Activated T-helper 17 cell treated with anti-CD3 and anti-CD28 coated beads, Interleukin-2, amount 50 U/mL, for 72 hours (primary cell): ENCODE measurements around the gene TRIM65. TPM values are rescaled to one million over a fixed set of nuclear protein-coding genes. Genes with fewer than 3 reads are reported as not detected.
A peak's percentile ranks its signal among the peaks of the same experiment; 100 is the strongest.

Source experiments
- ATAC-seq: fragments of 150-1000 bp; cut with Tn5 transposase; replicated peaks from 2 replicates; pipeline ENCODE4 v1.10.0; 2021; ENCODE audit warnings: mild to moderate bottlenecking, moderate library complexity
- H3K27ac Mint-ChIP-seq: one replicate; pipeline ENCODE4 v1.8.0; 2022; ENCODE audit warnings: mixed read lengths
- H3K27me3 Mint-ChIP-seq: one replicate; pipeline ENCODE4 v1.8.0; 2022; ENCODE audit warnings: mixed read lengths
- H3K36me3 Mint-ChIP-seq: one replicate; pipeline ENCODE4 v1.8.0; 2022; ENCODE audit warnings: low read depth, mild to moderate bottlenecking, mixed read lengths
- H3K4me1 Mint-ChIP-seq: one replicate; pipeline ENCODE4 v1.8.0; 2022; ENCODE audit warnings: mixed read lengths
- H3K4me3 Mint-ChIP-seq: one replicate; pipeline ENCODE4 v1.8.0; 2022; ENCODE audit warnings: mild to moderate bottlenecking, mixed read lengths
- H3K9me3 Mint-ChIP-seq: one replicate; pipeline ENCODE4 v1.8.0; 2022; ENCODE audit warnings: mixed read lengths
- total RNA-seq, 2 donors: library from RNA; stranded (reverse); gene quantifications; one replicate each; pipeline ENCODE4 v1.2.3, GENCODE V29; 2022

TRIM65 gene
- total RNA-seq, 2 donors from 2014 or later: 20.3 to 33.9 TPM

DNA sequence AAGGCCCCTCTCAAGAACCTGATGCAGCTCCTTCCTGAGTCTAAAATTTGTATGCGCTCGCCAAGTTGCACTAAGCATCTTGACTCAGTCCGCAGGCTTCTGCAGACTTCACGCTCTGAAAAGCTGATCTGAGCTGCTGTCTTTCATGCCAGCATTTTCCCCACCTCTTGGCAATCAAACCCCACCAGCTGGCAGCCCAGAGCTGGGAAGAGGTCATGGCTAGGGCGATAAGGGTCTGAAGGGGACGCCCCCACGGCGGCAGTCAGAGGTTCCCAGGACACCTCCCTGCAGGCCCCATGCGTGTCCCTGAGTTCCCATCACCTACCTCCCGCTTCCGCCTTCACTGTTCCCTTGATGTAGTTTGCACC lies 47.5 kb downstream of the TRIM65 start:
- no peak overlapping the region for H3K4me3 Mint-ChIP-seq
- no peaks in the 10 kb centered on the region for H3K9me3 Mint-ChIP-seq
- no peak overlapping the region for H3K27ac Mint-ChIP-seq
- no peak for ATAC-seq
- H3K4me1 Mint-ChIP-seq: no peaks in the 10 kb centered on the region
- H3K27me3 Mint-ChIP-seq: no peaks in the 10 kb centered on the region
- H3K36me3 Mint-ChIP-seq: peaks cover 79% of the 10 kb centered on the region

DNA sequence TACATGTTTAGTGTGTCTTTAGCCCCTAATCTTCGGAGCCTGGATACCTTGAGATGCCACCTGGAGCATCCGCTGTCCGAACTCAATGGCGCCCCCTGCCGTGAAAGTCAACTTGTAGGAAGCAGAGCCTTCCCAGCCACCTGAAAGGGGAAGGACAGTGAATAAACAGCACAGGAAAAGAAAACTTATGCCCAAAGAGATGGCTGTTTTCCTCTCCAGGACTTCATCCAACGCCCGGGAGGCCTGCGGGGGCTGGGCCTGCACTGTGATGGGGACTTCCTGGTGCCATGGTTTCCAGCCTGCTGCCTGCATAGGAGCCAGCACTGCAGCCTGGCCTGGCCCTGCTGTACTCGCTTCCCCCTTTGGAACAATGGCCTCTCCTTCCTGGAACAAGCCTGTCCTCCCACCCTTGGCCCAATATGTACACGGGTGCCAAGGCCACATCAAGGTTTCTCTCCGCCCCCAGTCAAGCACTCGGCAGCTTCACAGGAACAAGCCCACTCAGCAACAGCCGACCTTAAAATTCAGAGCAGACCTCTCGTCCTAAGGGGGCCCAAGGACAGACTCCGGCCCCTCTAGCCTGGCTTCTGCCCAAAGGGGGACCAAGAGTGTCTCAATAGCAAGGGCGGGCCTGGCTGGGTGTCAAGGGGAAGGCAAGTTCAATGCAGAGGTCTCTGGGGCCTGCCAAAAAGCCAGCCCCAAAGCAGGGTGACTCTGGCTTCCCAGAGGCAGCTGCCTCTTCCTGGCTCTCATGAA lies 48.0 kb downstream of the TRIM65 start:
- no peaks in the 10 kb centered on the region for H3K4me1 Mint-ChIP-seq
- H3K4me3 Mint-ChIP-seq: no peak overlapping the region
- H3K27ac Mint-ChIP-seq: peak overlapping the region; percentile 43
- no peaks in the 10 kb centered on the region for H3K27me3 Mint-ChIP-seq
- no peak for ATAC-seq
- H3K36me3 Mint-ChIP-seq: peaks cover 85% of the 10 kb centered on the region
- no peaks in the 10 kb centered on the region for H3K9me3 Mint-ChIP-seq

DNA sequence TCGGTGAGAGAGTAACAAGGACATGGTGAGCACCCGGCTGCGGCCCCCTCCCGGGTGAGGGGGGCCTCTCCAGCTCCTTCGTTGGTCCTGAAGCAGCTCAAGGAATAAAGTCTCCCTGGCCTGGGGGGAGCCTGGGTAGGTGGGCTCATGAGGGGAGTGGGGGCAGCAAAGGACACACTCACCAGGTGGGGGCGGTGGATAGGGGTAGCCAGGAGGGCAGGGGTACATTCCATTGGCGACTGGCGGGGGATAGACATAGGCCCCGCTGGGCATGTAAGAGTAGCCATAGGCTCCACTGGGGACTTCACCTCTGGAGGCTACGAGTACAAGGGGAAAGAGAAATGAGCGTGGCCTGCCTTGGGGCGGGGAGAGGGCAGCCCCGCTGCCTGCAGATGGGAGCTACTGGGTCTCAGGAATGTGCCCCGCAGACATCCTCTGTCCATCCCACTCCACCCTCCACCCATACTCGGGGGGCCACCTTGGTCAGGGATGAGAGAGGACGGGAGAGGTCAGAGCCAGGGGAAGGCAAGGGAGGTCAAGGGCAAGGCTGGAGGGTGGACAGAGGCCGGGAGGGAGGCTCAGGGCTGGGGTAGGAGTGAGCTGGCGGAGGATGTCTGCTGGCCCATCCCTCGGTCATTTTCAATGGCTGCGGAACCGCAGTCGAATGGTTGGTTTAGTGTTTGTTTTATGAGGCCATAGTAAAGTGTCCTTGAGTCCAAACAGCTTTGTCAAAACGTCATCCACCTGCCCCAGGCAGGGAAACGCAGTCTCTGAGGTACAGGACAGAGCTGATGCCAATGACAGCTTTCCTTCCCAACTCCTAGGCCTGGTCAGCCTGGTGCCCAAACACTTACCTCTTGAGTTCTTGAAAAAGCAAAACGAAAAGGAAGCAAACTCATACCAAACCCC lies 48.9 kb downstream of the TRIM65 start:
- Mint-ChIP-seq H3K9me3 (no peaks in the 10 kb centered on the region), H3K4me3 (no peak overlapping the region), H3K36me3 (peaks cover 92% of the 10 kb centered on the region), H3K27me3 (no peaks in the 10 kb centered on the region), H3K4me1 (no peaks in the 10 kb centered on the region), H3K27ac (peak overlapping the region; percentile 43)
- ATAC-seq: no peak

DNA sequence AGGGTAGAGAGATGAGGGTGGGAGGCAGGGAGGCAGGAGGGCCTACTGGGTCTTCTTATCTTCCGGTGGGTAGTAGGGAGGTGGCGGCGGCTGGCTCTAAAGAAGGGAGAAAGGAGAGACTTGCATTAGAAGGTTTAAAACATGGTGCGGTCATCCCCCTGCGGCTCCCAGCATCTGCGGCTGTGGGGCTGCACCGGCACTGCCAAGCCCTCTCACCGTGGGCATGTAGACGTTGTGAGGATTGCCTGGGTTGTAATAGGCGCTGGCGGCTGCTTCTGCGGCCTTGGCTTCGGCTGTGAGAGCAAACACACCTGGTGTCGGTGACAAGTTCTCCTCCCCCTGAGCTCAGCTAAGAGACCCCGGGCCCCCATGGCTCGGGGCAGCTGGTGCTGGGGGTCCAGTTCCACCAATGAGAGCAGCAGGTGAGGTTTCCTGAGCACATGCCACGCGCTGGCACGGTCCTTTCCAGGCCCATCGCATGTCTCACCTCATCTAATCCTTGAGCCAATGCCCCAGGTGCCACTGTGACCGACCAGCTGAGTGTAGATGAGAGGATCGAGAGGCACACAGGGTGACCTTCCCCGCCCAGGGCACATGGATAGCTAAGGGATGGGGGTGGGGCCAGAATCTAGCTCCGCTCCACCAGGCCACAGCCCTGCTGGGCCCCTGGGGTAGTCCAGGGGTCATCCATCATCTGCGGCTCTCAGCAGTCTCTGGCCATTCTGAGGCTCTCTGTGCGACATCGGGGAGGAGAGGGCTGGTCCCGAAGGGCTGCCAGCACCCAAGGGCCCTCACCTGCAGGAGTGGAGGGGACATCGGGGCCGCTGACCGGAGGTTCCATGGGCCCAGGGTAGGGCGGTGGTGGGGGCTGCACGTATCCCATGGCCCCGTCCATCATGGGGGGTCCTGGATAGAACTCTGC lies 49.8 kb downstream of the TRIM65 start:
- ATAC-seq: no peak
- no peak overlapping the region for H3K27ac Mint-ChIP-seq
- no peaks in the 10 kb centered on the region for H3K4me1 Mint-ChIP-seq
- H3K36me3 Mint-ChIP-seq: peaks cover 90% of the 10 kb centered on the region
- H3K9me3 Mint-ChIP-seq: no peaks in the 10 kb centered on the region
- H3K4me3 Mint-ChIP-seq: no peak overlapping the region
- no peaks in the 10 kb centered on the region for H3K27me3 Mint-ChIP-seq

DNA sequence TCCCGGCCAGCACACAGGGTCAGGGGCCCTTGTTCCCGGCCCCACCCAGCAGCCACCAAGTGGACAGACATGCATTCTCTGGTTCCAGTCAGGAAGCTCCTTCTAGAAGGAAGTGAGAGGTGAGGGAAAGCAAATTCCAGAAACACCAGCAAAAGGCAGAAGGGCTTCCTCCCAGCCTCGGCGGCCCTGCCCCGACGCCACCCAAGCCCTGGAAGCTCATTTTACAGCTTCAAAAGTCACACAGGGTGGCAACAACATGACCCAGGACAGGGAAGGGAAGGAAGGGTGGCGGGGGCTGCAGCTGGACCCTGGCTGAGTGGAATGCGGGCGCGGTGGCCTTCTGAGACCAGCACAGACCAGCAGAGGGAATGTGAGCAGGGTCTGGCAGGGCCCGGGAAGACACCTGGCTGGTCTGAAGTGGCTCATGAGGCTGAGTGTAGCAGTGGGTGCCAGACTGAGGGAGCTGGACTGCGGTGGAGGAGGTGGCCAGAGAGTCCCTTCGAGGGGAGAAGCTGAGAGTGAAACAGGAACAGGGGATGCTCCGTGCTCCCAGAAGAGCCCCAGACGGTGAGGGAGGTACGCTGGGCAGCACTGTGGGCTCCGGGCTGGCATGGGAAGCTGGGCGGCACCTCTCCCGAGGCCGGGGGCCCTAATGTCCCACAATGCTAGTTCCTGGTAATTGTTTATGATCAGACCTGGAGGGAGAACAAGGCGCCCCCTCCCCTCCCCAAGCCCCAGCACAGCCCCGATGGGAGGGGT lies 50.6 kb downstream of the TRIM65 start:
- ATAC-seq: no peak
- peak overlapping the region; percentile 50 for H3K27ac Mint-ChIP-seq
- no peaks in the 10 kb centered on the region for H3K9me3 Mint-ChIP-seq
- H3K27me3 Mint-ChIP-seq: no peaks in the 10 kb centered on the region
- no peaks in the 10 kb centered on the region for H3K4me1 Mint-ChIP-seq
- H3K36me3 Mint-ChIP-seq: peaks cover 85% of the 10 kb centered on the region
- peak overlapping the region; percentile 88 for H3K4me3 Mint-ChIP-seq

DNA sequence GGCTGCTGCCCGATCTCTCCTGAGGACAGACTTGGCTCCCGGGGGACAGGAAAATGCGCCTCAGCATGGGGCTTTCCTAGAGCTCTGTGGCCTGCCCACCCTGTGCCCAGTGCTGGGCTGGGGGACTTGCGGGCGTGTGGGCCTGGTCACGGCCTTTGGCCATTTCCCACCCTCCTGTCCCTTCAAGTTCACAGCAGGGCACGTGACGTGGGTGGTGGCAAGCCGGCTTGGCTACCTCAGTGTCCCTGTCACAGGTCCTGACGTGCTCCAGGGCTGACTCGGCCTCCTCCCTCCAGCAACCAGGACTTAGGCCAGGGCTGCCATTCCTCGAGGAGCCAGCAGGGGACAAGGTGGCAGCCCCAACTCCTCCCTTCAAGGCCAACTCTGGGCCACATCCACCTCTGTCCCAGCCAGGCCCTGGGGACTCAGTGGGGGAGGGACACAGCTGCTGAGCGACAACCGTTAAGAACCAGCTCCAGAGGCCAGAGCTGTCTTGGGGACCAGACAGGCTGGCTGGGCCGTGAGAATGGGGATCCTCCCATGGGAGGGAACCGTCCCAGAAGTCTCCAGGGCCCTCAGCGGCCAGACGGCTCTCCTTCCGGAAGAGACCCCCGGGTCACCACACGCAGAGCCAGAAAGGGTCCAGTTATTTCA lies 51.6 kb downstream of the TRIM65 start:
- peaks cover 84% of the 10 kb centered on the region for H3K36me3 Mint-ChIP-seq
- no peaks in the 10 kb centered on the region for H3K27me3 Mint-ChIP-seq
- peak overlapping the region; percentile 50 for H3K27ac Mint-ChIP-seq
- ATAC-seq: peak; percentile 72
- no peaks in the 10 kb centered on the region for H3K4me1 Mint-ChIP-seq
- peak overlapping the region; percentile 88 for H3K4me3 Mint-ChIP-seq
- no peaks in the 10 kb centered on the region for H3K9me3 Mint-ChIP-seq

DNA sequence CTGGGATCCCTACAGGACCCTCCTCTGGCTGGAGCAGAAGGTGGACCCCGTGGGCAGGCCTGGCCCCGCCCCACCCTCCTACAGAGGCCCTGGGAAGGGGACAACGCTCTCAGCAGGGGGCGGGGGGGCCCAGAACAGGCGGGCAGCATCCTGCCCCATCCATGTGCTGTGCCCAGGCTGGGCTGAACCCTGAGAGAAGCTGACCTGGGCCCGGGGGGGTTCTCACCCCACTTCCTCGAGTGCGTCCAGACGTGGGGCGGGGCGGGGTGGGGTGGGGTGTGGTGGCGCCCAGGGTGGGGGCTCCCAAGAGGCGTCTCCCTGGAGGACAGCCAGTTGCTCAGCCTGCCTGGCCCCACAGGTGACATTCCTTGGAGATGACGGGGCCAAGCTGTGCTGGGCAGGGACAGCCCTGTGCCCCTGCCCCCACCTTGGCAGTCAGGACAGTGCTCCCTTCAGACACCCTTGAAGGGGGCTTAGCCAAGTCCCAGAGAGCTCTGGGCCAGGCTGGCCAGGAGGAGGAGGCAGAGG lies 52.2 kb downstream of the TRIM65 start:
- Mint-ChIP-seq H3K4me3 (peak overlapping the region; percentile 88), H3K9me3 (no peaks in the 10 kb centered on the region)

DNA sequence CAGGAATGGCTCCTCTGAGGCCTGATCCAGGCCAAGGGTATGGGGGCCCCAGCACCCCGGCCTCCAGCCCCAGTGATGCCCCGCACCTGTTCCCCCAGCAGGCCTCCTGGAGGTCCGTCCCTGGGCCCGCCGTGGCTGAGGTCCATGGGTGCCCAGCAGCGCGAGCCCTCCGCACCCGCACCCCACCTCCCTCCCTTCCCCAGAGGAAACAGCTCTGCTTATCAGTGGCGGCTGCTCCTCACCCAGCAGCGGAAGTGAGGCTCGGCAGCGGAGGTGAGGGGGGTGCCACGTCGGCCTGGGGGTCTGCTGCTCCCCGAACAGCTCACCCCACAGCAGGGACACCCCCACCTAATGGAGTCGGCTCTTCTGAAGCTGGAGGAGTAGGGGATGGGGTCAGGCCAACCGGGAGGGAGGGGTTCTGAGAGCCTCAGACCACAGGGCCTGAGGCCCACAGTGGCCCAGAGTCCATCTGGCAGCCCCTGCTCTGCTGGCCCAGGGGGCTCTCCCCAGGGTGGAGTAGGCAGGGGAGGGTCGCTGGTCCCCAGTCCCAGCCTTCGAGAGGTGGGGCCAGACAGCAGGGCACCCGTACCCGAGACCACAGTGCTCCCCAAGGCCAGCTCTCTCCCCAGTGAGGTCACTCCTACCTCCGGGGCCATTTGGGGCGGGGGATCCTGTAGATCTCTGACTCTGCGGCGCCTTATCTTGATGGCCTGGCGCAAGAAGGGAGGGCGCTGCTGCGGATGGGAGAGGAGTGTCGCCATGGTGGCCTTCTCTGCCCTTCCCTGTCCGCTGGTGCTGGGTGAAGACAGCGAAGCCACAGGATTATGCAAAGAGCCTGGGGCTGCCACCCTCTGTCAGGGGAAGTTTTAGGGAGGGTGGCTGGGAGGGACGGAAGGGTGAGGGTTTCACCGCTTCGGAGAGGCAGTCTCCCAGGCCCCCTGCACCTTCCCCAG lies 52.9 kb downstream of the TRIM65 start, which contains the start of gene UNC13D:
UNC13D (minus strand) TSS at position 828 of the 953 bp plus-strand sequence; CDS start at position 761, 67 bp downstream.
- Mint-ChIP-seq H3K27me3 (no peaks in the 10 kb centered on the region), H3K27ac (peak within 1 kb of the TSS; percentile 93), H3K4me1 (no peaks in the 10 kb centered on the region), H3K9me3 (no peaks in the 10 kb centered on the region), H3K4me3 (peak within 1 kb of the TSS; percentile 88), H3K36me3 (peaks cover 84% of the 10 kb centered on the region)
- peak; percentile 63 for ATAC-seq

More for the DNA sequence above, 52.2 kb downstream of the TRIM65 start:
- peak; percentile 33 for ATAC-seq
- Mint-ChIP-seq H3K4me1 (no peaks in the 10 kb centered on the region), H3K27ac (peak overlapping the region; percentile 93), H3K36me3 (peaks cover 84% of the 10 kb centered on the region), H3K27me3 (no peaks in the 10 kb centered on the region)

DNA sequence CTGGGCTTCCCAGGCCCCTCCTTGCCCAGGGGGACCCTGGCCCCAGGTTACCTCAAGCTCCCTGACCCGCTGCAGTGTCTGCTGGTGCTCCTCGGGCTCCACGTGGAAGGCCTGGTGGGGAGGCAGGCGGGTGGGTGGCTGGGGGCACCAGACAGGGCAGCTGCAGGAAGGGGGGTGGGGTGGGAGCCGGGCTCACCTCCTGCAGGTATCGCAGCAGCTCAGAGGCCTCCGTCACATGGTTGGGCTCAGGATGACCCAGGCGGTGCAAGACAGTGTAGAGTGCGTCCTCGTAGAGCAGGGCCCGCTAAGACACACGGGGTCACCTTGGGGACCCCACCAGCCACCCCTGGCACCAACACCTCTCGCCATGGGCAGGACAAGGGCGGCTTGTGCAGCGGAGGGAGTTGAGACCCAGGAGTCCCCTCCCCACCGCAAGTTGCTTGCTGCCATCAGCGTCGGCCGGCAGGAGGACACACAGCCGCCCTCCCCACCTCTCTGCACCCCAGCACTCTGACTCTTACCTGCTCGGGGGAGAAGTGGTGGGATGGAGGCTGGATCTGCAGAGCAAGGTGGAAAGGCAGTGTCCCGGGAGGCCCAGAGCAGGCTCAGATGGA lies 53.7 kb downstream of the TRIM65 start:
- Mint-ChIP-seq H3K4me3 (peak overlapping the region; percentile 88), H3K4me1 (no peaks in the 10 kb centered on the region), H3K27ac (peak overlapping the region; percentile 93), H3K9me3 (no peaks in the 10 kb centered on the region), H3K27me3 (no peaks in the 10 kb centered on the region), H3K36me3 (peaks cover 84% of the 10 kb centered on the region)
- ATAC-seq: peak; percentile 17

DNA sequence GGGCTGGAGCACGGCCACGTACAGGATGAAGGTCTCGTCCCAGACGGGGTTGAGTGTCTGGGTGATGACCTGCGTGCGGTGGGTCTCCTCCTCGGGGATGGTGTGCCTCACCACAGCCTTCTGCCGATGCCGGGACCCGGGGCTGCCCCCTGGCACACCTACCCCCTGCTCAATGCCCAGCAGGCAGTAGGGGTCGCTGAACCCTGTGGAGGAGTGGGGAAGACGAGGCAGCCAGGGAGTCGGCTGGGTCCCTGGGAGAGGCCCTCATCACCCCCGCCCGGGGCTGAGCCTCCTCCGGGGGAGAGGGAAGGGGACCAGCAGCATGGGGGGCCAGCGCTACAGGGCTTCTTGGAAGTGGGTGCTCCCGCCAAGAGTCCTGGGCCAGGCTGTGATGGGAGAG lies 54.3 kb downstream of the TRIM65 start:
- H3K9me3 Mint-ChIP-seq: no peaks in the 10 kb centered on the region
- peaks cover 84% of the 10 kb centered on the region for H3K36me3 Mint-ChIP-seq
- H3K4me1 Mint-ChIP-seq: no peaks in the 10 kb centered on the region
- no peaks in the 10 kb centered on the region for H3K27me3 Mint-ChIP-seq
- peak overlapping the region; percentile 88 for H3K4me3 Mint-ChIP-seq
- ATAC-seq: no peak
- H3K27ac Mint-ChIP-seq: no peak overlapping the region

DNA sequence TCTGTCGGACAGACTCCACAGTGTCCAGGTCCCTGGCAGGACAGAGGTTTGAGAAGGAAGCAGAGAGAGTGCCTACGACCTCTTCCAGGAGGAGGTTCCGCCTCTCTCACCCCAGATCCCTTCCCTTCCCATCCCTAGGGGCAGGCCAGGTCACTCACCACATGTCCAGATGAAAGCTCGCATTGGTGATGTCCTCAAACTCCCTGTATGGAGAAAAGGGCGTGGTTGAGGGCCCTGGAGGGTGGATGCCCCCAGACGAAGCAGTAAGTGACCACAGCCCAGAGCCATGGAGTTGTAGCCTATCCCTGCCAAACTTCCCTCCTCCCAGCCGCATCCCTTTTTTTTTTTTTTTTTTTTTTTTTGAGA lies 56.0 kb downstream of the TRIM65 start:
- H3K27ac Mint-ChIP-seq: no peak overlapping the region
- peaks cover 81% of the 10 kb centered on the region for H3K36me3 Mint-ChIP-seq
- ATAC-seq: no peak
- no peaks in the 10 kb centered on the region for H3K27me3 Mint-ChIP-seq
- H3K9me3 Mint-ChIP-seq: no peaks in the 10 kb centered on the region
- H3K4me3 Mint-ChIP-seq: no peak overlapping the region
- H3K4me1 Mint-ChIP-seq: no peaks in the 10 kb centered on the region
